H1 (cell line): ENCODE measurements around the gene KRAS.

Experiments used
- ASH2L ChIP-seq: fragments of 200-600, 300-600 bp; sonication (generic); IDR thresholded peaks from one replicate; pipeline ENCODE4 v1.7.1; 2017; ENCODE audit warnings: low read length
- CBX5 ChIP-seq: fragments of 300-800, 300-1000 bp; sonication (generic); IDR thresholded peaks from 2 replicates; pipeline ENCODE4 v1.7.1; 2016; ENCODE audit warnings: antibody characterized with exemption, low read length, low read depth
- CBX8 ChIP-seq: fragments of 300-800, 300-1000 bp; sonication (generic); IDR thresholded peaks from 2 replicates; pipeline ENCODE4 v1.7.1; 2016; ENCODE audit warnings: low read depth, low read length, borderline replicate concordance
- EGR1 ChIP-seq: IDR thresholded peaks from 2 replicates; pipeline ENCODE4 v1.6.1; 2011; ENCODE audit warnings: low read depth, low read length, borderline replicate concordance
- EZH2 ChIP-seq: fragments of 200-600 bp; sonication (generic); IDR thresholded peaks from 2 replicates; pipeline ENCODE4 v1.7.1; 2012; ENCODE audit warnings: low read depth, mild to moderate bottlenecking, moderate library complexity, low read length, inconsistent platforms; ENCODE audit not compliant: severe bottlenecking
- MAX ChIP-seq: IDR thresholded peaks from 2 replicates; pipeline ENCODE4 v1.6.1; 2012; ENCODE audit warnings: inconsistent platforms
- POLR2AphosphoS5 ChIP-seq: IDR thresholded peaks from 2 replicates; pipeline ENCODE4 v1.6.1; 2011; ENCODE audit warnings: low read depth, low read length
- SIRT6 ChIP-seq: IDR thresholded peaks from one replicate; pipeline ENCODE4 v1.7.1; 2012; ENCODE audit warnings: low read length, inconsistent platforms
- SP2 ChIP-seq: IDR thresholded peaks from 2 replicates; pipeline ENCODE4 v1.6.1; 2012; ENCODE audit warnings: mild to moderate bottlenecking, low read length, inconsistent platforms
- YY1 ChIP-seq: IDR thresholded peaks from 2 replicates; pipeline ENCODE4 v1.6.1; 2011; ENCODE audit warnings: low read depth, mild to moderate bottlenecking, low read length
- TF ChIP-seq, protein P1 (sequence below), 3 experiments: IDR thresholded peaks; 1 replicate in 2 of 3; 2 replicates in 1 of 3; pipeline versions ENCODE4 v1.5.1 to v1.6.1; 2011; ENCODE audit warnings: low read length in 3 of 3, mild to moderate bottlenecking in 3 of 3, inconsistent platforms in 2 of 3, low read depth in 1 of 3, moderate library complexity in 1 of 3; ENCODE audit not compliant: insufficient read depth in 1 of 3; ENCODE audit errors: control extremely low read depth in 1 of 3
- TF ChIP-seq, protein P2 (sequence below): IDR thresholded peaks from 2 replicates; pipeline ENCODE4 v1.6.1; 2011; ENCODE audit warnings: low read depth, mild to moderate bottlenecking, low read length; ENCODE audit not compliant: insufficient read depth

DNA sequence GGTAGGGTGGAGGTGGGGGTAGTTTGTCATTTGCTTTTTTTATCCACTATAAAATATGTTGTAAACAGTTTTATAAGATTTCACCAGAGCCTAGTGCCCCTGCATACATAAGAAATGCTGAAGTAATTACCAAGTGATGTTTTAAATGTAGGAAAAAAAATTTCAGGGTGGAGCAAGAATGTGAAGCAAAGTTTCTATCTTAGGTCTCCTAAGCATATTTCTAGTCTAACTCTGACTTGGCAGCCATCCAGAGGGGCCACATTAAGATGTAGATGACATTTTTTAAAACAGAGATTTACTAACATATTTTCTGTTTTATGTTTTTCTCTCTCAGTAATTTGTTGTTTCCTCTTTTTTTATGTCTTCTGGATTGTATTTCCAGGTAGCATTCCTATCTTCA lies 15.8 kb upstream of the KRAS start:
- TF ChIP-seq, protein P1, sequence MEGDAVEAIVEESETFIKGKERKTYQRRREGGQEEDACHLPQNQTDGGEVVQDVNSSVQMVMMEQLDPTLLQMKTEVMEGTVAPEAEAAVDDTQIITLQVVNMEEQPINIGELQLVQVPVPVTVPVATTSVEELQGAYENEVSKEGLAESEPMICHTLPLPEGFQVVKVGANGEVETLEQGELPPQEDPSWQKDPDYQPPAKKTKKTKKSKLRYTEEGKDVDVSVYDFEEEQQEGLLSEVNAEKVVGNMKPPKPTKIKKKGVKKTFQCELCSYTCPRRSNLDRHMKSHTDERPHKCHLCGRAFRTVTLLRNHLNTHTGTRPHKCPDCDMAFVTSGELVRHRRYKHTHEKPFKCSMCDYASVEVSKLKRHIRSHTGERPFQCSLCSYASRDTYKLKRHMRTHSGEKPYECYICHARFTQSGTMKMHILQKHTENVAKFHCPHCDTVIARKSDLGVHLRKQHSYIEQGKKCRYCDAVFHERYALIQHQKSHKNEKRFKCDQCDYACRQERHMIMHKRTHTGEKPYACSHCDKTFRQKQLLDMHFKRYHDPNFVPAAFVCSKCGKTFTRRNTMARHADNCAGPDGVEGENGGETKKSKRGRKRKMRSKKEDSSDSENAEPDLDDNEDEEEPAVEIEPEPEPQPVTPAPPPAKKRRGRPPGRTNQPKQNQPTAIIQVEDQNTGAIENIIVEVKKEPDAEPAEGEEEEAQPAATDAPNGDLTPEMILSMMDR (IDR thresholded peaks at IDR 0.05; ENCODE audit: control extremely low read depth in 1 of 3, insufficient read depth in 1 of 3, low read depth in 1 of 3, low read length in 3 of 3), result no peak
- TF ChIP-seq POLR2AphosphoS5 (no peak), SIRT6 (no peak), YY1 (no peak), EGR1 (no peak), CBX5 (no peak), SP2 (no peak), EZH2 (no peak), CBX8 (no peak), ASH2L (no peak), MAX (no peak)
- TF ChIP-seq, protein P2, sequence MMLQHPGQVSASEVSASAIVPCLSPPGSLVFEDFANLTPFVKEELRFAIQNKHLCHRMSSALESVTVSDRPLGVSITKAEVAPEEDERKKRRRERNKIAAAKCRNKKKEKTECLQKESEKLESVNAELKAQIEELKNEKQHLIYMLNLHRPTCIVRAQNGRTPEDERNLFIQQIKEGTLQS, result no peak
